ENCODE measurements around the gene RBM41.
"Not testable (repeated sequence)": the region's sequence is repeated elsewhere in the genome, so short reads cannot be mapped to it uniquely, and the experiment has no call there.

The RBM41 gene

DNA sequence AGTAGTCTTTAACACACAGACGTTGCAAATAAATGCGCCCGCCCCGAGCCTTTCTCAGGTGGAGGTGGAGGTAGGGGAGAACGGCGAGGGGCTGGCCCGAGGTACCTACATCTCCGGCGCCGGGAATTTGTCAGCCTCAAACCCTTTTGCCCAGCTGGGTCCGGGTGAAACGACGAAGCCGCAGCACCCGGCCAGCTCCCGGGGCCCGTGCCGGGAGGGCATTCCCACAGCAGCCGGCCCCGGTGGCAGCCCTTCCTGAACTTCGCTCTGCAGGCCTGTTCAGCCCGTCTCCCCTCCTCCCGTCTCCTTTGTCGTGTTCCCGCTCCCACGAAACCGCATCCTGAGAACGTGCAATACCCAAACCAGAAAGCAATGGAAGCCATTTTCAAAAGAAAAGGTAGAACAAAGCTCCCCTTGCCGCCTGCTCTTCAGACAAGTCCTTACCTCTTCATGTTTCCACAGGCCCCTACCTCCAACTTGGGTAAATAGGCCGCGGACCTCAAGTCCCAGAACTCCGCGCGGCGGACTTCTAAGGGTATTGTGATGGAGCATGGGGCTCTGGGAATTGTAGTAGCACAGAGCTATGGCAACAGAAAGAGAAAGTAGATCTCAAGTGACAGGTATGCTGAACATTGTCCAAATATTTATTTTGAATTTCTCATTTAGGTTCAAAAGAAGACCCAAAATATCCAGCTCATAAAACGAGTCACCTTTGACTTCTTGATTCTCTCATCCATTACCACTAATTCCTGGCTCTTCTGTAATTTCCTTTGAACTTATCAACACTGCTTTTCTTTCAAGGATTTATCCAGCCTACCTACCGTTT is at the start of gene RBM41:
TSS of gene RBM41 (minus strand) at position 501 of the 826 bp plus-strand sequence. CDS start at position 452, 49 bp downstream.
- DNase-seq = peak; percentile 75

DNA sequence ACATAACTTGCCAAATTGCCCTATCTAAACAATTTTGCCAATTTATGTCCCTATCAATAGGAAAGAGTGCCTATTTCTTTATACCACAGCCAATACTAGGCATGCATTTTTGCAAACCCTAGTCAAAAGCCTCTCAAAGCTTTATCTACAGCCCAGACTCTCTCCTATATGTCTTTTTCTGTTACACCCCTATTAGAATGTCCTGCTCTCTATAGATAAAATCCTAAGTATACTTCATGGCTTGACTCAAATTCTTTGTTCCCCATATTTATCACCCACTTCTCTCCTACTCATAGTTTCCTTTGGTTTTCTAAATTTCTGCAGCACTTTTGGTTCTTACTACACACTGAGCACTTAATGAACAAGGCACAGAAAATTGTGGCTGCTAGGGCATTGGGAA is 49.6 kb upstream of the RBM41 start:
- DNase-seq = no peak

DNA sequence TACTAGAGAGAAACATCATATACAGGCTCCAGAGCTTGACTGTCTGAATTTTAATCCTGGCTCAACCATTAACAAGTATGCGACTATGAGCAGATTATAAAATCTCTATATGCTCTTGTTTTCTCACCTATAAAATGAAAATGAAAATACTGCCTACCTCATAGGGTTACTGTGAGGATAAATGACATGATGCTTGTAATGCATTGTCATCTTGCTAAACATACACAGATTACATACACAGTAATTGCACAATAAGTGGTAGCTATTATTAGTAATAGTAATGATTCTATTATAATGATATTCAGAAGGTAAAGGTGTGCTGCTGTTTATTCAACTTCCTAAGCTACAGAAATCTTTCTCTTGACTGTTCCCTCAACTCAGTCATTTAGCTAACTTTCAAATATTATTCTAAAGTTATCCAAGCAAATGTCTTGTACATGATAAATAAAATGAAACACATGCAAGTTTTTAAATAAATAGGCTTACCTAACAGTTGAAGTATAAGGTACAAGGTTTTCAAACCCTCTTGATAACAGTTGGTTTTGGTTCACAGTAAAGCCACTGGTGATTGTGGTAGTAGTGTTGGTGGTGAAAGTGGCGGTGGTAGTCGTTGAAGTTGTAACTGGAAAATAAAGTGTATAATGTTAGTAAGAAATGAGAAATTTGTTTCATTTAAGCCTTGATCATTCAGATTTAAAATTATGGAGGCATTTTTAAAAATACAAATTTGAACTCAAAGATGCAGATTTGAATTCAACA is 48.7 kb upstream of the RBM41 start:
- DNase-seq = no peak

DNA sequence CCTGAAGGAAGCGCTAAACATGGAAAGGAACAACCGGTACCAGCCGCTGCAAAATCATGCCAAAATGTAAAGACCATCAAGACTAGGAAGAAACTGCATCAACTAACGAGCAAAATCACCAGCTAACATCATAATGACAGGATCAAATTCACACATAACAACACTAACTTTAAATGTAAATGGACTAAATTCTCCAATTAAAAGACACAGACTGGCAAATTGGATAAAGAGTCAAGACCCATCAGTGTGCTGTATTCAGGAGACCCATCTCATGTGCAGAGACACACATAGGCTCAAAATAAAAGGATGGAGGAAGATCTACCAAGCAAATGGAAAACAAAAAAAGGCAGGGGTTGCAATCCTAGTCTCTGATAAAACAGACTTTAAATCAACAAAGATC is 39.0 kb upstream of the RBM41 start:
- not testable (repeated sequence) for DNase-seq

DNA sequence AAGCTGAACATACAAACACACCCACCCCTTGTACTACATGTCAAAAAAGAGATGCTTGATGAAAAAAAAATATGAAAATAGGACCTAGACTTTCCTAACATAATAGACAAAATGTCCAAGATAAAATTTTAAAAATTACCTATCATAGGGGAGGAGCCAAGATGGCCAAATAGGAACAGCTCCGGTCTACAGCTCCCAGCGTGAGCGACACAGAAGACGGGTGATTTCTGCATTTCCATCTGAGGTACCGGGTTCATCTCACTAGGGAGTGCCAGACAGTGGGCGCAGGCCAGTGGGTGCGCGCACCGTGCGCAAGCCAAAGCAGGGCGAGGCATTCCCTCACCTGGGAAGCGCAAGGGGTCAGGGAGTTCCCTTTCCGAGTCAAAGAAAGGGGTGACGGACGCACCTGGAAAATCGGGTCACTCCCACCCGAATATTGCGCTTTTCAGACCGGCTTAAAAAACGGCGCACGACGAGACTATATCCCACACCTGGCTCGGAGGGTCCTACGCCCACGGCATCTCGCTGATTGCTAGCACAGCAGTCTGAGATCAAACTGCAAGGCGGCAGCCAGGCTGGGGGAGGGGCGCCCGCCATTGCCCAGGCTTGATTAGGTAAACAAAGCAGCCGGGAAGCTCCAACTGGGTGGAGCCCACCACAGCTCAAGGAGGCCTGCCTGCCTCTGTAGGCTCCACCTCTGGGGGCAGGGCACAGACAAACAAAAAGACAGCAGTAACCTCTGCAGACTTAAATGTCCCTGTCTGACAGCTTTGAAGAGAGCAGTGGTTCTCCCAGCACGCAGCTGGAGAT is 37.2 kb upstream of the RBM41 start:
- not testable (repeated sequence) for DNase-seq

DNA sequence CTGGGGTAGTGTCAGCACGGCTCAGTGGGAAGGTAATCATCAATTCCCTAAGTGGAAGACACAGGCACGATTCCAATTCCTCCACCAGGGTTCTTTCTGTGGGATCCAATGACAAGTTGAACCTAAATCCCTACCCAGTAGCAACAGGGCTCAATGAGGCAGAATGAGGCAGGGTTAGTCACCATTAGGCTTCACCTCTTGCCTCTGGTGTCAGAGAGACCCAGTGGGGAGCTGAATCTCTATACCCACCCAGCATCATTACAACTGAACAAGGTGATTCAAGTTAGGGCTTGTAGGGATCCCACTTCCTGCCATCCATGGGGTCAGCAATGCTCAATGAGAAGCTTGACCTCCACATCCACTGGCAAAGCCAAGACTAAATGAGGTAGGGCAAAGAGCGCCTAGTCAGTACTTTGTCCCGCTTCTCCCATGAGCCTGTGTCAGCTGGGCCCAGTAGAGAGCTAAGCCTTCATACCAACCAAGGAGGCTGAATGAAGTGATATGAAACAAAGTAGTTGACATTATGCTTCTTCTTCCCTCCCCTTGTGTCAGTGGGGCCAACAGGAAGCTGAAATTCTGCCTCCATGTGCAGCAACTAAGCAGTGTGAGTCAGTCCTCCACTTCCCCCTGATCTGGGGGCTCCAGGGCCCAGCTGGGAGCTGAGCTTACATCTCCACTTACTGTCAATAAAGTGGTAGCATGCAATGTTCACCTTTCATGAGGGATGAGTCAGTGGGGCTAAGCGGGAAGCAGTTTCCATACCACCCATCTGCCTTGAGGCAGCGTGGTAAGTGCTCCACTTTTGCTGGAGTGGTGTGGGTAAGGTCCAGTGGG is 36.4 kb upstream of the RBM41 start:
- DNase-seq = no peak

DNA sequence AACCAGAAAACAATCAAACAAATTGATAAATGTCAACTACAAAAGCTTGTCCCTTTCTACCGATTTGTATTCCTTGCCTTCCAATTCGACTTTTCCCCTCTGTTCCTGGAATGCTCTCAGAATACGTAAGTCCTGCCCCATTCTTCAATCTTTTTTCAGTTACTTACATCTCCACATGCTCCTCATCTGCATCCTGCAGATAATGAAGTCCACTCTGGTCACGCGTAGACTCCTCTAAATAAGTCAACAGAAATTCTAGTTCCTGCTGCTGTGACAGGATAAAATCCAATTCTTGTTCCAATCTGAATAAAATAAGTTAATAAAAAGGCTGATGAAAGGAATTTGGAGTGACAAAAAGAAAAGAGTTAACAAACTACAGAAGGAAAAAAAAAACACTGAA is 34.4 kb upstream of the RBM41 start:
- DNase-seq = no peak

DNA sequence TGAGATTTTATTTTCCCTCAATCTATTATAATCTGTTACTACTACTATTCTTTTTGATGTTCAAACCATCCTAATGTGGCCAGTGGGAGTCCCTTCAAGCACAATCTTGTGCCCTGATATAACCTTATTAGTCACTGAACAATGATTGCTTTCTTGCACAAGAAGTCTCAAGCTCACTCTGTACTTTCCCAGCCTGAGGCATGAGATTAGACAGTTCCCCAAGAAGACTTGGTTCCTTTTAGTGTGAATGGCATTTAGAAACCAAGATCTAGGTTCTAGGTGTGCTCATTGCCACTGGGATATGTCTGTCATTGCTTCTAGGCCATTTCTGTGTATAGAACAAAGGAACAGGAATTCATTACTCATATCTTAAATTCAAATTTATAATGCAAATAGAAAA is 28.0 kb upstream of the RBM41 start:
- no peak for DNase-seq

DNA sequence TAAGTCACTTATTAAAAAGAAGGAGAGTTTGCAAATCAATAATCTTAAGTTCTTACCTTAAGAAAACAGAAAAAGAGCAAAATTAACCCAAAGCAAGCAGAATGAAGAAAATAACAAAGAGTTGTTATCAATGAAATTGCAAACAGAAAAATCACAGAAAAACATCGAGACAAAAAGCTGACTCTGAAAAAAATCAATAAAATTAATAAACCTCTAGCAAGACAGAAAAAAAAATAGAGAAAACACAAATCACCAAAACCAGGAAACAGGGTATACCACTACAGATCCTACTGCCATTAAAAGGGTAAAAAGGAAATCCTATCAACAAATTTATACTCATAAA is 17.3 kb upstream of the RBM41 start:
- no peak for DNase-seq

DNA sequence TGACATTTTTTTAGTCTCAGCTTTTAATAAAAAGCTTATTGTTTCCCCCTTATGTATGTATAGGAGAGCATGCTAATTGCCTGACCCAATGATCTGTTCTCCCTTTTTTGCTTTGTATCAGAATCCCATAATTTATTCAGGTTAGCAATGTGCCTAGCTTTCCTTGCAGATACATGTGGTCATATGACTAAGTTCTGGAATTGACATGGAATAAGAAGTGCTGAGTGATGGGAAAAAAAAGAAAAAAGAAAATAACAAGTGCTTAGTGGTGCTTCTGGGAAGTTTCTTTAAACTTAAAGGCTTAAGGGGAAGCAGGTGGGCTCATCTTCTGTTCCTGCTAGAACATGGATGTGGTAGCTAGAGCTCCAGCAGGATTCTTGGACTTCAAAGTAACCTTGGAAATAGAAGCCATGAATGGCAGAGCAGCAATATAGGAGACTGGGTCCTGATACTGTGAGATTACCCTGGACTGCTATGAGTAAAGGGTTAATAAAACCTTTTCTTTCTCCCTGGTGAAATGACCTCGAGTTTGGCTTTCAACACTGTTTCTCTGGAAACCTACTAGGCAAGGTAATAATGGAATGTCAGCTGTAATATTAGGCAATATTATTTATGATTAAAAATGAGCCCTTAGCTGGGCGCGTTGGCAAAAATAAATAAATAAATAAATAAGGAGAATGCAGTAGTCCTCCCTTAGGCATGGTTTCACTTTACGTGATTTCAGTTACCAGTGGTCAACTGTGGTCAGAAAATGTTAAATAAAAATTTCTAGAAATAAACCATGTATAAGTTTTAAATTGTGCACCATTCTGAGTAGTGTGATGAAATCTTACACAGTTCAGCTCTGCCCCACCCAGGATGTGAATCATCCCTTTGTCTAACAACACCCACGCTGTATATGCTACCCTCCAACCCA is 16.7 kb upstream of the RBM41 start:
- no peak for DNase-seq

DNA sequence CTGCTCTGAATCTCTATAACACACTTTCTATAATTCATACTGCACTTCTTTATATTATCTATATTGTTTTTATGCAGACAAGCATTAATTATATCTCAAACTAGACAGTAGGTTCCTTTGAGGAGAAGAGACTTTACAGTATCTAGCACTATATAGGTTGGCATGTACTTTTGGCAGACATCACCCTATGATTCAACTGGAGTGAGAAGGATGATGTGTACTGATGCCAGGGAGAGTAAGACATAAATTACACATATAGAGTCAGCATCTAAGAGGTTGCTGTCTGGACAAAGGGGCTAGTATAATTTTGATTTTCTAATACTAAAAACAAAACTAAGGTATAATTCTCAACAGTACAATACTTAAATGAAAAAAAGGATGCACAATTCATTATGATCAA is 5.1 kb upstream of the RBM41 start:
- DNase-seq = no peak

DNA sequence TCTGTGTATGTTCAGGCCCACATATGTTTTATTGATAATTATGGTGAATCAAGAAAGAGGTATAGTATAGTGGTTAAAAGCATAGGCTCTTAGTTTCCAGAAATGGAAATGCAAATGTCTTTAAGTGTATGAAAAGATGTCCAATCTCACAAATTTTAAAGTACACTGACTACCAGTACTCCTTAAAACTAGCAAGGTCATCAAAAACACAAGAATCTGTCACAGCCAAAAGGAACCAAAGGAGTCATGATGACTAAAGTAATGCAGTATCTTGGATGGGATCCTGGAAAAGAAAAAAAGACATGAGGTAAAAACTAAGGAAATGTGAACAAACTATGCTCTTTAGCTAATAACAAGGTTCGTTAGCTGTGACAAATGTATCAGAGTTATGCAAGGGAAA is 661 bp upstream of the RBM41 start:
- DNase-seq = no peak

DNA sequence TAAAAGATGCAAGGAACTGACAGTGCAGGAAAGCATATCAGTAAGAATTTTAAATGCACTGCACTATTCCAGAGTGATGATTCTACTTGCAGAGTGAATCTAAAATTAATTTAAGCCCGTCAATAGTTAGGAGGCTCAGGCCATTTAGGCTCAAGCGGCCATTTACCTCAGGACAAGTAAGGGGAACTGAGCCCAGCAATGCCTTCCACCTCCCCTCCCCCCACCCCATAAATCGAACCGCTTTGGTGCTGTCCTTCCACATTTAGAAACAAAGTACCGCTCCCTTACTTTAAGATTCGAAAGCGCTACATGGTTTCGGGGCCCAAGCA is 665 bp downstream of the RBM41 start:
- DNase-seq = no peak

DNA sequence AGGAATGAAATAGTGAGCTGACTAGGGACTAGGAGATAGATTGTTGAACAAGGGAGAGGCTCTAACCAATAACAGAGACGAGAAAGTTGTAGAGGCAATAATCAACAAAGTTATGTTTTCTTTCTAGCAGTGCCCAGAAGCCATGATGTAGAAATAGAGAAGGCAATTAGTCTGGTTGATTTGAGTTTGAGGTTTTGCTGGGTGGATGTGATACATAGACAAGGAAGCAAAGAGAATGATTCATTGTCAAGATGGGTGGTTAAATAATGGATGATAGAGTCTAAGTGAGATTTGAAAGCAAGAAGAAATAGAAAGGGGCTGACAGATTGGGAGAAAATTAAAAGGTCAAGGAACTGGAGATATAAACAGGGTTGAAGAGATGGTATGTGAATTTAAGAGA is 11.2 kb downstream of the RBM41 start:
- DNase-seq = no peak

DNA sequence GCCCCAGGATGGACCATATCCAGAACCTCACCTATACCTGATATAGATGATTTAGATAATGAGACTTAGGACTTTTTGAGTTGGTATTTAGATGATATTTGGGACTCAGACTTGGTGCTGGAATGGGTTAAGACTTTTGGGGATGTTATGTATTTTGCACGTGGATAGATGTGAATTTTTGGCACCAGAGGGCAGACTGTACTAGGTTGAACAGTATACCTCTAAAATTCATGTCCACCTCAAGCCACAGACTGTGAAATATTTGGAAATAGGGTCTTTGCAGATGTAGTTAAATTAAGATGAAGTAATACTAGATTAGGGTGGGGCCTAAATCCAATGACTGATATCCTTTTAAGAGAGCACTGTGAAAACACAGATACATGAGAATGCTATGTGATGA is 15.6 kb downstream of the RBM41 start:
- DNase-seq = peak; percentile 4

DNA sequence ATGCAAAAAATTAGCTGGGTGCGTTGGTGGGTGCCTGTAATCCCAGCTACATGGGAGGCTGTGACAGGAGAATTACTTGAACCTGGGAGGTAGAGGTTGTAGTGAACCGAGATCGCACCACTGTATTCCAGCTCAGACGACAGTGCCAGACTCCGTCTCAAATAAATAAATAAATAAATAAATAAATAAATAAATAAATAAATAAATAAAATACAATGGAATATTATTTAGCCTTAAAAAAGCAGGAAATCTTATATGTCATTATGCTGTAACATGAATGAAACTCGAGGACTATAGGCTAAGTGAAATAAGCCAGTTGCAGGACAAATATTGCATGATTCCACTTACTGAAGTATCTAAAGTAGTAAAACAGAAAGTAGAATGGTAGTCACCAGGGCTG is 42.5 kb downstream of the RBM41 start:
- DNase-seq = no peak

DNA sequence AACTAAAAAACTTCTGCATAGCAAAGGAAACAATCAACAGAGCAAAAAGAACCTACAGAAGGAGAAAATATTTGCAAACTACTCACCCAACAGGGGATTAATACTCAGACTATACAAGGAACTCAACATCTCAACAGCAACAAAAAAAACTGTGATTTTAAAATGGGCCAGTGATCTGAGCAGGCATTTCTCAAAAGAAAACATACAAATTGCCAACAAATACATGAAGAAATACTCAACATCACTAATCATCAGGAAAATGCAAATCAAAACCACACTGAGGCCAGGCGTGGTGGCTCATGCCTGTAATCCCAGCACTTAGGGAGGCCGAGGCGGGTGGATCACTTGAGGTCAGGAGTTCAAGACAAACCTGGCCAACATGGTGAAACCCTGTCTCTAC is 60.9 kb downstream of the RBM41 start:
- DNase-seq = not testable (repeated sequence)

DNA sequence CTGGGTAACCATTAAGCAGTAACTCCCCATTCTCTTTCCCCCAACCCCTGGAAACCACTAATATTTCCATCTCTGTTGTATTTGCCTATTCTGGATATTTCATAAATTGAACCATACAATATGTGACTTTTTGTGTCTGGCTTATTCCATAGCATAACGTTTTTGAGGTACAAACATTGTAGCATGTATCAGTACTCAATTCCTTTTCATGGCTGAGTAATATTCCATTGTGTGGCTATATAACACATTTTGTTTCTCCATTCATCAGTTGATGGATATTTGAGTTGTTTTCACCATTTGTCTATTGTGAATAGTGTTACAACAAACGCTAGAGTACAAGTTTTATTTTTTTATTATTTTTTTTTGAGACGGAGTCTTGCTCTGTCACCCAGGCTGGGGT is 63.6 kb downstream of the RBM41 start:
- DNase-seq = no peak

DNA sequence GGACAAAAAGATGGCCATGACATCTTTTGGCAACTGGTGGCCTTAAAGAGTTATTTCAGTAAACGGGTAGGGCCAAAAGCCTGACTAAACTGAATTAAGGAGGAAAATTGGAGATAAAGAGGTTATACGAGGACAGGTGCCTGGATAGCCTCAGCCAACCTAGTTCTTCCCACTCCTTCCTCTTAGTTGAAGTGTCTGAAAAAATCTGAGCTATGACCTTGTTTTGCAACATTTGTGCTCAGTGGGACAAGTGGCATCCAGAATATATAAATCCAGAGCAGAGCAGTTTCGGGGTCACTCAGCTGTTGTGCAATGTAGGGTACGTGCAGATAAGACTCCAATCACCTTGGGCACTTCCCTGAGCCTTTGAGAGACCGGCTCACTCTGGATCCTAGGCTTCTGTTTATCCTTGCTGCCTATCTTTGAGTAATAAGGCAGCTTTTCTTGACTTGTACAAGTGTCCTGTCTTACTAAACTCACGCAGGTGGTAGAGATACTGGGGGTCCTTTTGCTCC is 68.4 kb downstream of the RBM41 start:
- DNase-seq = no peak

DNA sequence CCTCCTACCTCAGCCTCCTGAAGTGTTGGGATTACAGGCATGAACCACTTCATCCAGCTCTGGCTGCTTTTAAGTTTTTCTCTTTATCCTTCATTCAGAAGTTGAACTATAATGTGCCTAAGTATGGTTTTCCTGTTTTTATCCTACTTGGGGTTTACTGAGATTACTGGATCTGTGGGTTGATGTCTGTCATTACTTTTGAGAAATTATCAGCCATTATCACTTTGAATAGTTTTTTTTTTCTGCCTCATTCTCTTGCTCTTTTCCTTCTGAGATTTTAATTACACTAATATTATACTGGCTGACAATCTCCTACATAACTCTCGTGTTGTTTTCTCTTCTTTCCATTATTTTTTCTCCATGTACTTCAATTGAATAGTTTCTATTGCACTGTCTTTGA is 71.0 kb downstream of the RBM41 start:
- no peak for DNase-seq

DNA sequence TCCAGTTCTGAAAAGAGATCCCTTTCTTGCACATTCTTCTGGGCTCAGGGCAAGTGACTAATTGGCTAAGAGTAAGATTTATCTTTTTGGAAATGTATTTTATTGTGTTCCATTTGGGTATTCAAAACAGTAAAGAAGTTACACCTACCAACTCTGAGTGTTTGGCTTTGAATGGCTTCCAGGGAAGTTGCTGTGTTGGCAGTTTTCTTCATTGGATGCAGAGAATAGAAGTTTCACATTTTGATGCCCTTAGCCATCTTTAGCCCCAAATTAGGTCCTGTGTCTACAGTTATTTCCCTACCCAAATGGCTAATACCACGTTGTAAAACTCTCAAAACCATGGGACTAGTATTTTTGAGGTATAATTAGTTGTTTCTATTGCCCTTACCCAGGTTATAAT is 88.9 kb downstream of the RBM41 start:
- DNase-seq = no peak

DNA sequence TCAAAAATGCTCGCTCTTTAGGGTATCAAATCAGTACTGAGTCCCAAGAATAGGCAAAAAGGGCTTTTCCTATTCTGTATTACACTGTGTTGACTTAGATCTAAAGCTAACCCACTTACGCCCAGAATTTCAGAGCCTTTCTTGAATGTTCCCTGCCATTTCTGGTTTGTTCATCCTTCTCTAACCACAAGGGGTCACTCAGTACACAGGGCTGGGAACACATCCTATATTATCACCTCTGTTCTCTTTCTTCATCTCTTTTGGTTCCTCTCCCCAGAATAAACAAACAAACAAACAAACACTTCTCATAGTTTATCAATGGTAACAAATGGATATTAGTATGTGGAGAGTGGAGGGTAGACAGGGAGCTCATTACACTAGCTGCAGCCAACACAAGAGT is 93.1 kb downstream of the RBM41 start:
- DNase-seq = peak; percentile 43

All from NCI-H1694 treated with DMSO at 0.1 percent for 48 hours (cell line).